GM23338 (cell line): Measurements from ENCODE around the gene SGPP1.

ENCODE experiments used
- CREB1 ChIP-seq: fragments of 250-450 bp; sonication (Bioruptor Pico); IDR thresholded peaks from 2 replicates; pipeline ENCODE4 v1.5.0; 2020; ENCODE audit warnings: low read depth, mild to moderate bottlenecking, moderate library complexity
- CTCF ChIP-seq, 2 experiments: fragments of 200-600 bp in 1 of 2; sonication (generic) in 1 of 2; conservative IDR thresholded peaks; 2 replicates each; pipeline versions ENCODE4 v1.5.1 to v1.6.1; 2016 to 2017; ENCODE audit warnings: antibody characterized with exemption in 2 of 2, low read depth in 2 of 2, mild to moderate bottlenecking in 2 of 2, moderate library complexity in 1 of 2
- ETS1 ChIP-seq: IDR thresholded peaks from 2 replicates; pipeline ENCODE4 v1.6.1; 2016; ENCODE audit warnings: antibody characterized with exemption
- EZH2 ChIP-seq: fragments of 200-600 bp; sonication (generic); IDR thresholded peaks from one replicate; pipeline ENCODE4 v1.8.0; 2017; ENCODE audit warnings: antibody characterized with exemption, mild to moderate bottlenecking, low read depth; ENCODE audit not compliant: unreplicated experiment
- EZH2phosphoT487 ChIP-seq: fragments of 200-600 bp; sonication (generic); IDR thresholded peaks from one replicate; pipeline ENCODE4 v1.8.1; 2018; ENCODE audit warnings: antibody characterized with exemption; ENCODE audit not compliant: unreplicated experiment
- JUNB ChIP-seq: IDR thresholded peaks from one replicate; pipeline ENCODE4 v1.6.1; 2016; ENCODE audit warnings: antibody characterized with exemption; ENCODE audit not compliant: unreplicated experiment
- NANOG ChIP-seq: IDR thresholded peaks from 2 replicates; pipeline ENCODE4 v1.6.1; 2016; ENCODE audit warnings: antibody characterized with exemption, borderline replicate concordance
- POLR2AphosphoS5 ChIP-seq: IDR thresholded peaks from 2 replicates; pipeline ENCODE4 v1.6.1; 2016; ENCODE audit warnings: antibody characterized with exemption, low read depth
- REST ChIP-seq: IDR thresholded peaks from one replicate; pipeline ENCODE4 v1.6.1; 2018; ENCODE audit warnings: antibody characterized with exemption; ENCODE audit not compliant: unreplicated experiment
- STAT1 ChIP-seq: IDR thresholded peaks from one replicate; pipeline ENCODE4 v1.6.1; 2016; ENCODE audit warnings: antibody characterized with exemption; ENCODE audit not compliant: unreplicated experiment
- ZNF114 ChIP-seq: fragments of 250-450 bp; sonication (Bioruptor Pico); IDR thresholded peaks from 2 replicates; pipeline ENCODE4 v1.5.0; 2020; ENCODE audit warnings: mild to moderate bottlenecking, moderate library complexity
- ZNF331 ChIP-seq: fragments of 250-450 bp; sonication (Bioruptor Pico); IDR thresholded peaks from 2 replicates; pipeline ENCODE4 v1.5.0; 2020; ENCODE audit warnings: low read depth, mild to moderate bottlenecking, moderate library complexity
- ZNF462 ChIP-seq: fragments of 250-450 bp; sonication (Bioruptor Pico); IDR thresholded peaks from 2 replicates; pipeline ENCODE4 v1.5.0; 2020; ENCODE audit warnings: mild to moderate bottlenecking, moderate library complexity

- TF ChIP-seq POLR2AphosphoS5 (no peak), CTCF (conservative IDR thresholded peaks at IDR 0.05; ENCODE audit: low read depth in 2 of 2) (no peak), EZH2 (no peak), REST (no peak), ZNF114 (CRISPR knock-in tag) (no peak), NANOG (no peak), JUNB (no peak), EZH2phosphoT487 (no peak), ETS1 (no peak), CREB1 (CRISPR knock-in tag) (no peak), ZNF331 (CRISPR knock-in tag) (no peak), STAT1 (no peak), ZNF462 (CRISPR knock-in tag) (no peak)
Measured at GRCh38 chr14:63713764-63714163, 14.1 kb downstream of the SGPP1 start.
